HG03060 (cell line): ENCODE data around the gene DLST.

Experiments used
- ATAC-seq: cut with Tn5 transposase; IDR thresholded peaks from one replicate; pipeline ENCODE4 v1.9.1; 2021; ENCODE audit warnings: low read depth, moderate number of reproducible peaks; ENCODE audit not compliant: unreplicated experiment

The DLST gene

GRCh38 chr14:74891870-74892269, 10.2 kb downstream of the DLST start:
- no peak for ATAC-seq

DNA sequence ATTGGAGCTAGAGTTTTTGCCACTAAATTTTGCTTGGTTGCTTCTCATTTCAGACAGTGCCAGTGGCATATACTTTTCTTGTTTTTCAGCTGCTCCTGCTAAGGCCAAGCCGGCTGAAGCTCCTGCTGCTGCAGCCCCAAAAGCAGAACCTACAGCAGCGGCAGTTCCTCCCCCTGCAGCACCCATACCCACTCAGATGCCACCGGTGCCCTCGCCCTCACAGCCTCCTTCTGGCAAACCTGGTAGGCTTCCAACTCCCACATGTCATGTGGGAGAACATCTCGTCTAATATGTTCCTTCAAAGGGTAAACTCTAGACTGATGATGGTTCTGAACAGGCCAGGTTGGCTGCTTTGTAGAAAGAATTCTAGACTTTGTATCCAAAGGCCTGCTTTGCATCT, 11.0 kb downstream of the DLST start:
- ATAC-seq: no peak

DNA sequence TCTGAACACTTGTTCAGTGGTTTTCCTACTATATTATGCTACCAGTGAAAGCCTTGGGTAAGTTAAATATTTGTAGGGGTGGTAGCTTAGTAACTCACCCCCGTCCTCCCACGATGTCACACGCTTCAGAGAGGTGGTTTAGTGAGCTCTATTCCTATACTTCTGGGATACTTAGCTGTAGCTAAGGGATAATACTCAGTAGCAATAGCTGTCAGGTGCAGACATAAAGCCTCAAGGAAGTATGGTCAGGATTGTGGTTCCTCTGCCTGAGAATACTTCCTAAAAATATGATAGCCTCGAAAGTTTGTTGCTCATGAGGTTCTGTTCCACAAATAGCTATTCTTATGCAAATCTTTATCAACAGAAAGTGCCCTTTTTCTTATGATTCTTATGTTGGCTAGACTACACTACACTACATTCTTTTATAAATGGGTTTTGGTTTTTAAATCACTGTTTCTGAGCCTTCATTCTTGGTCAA, 11.9 kb downstream of the DLST start:
- peak; percentile 49 for ATAC-seq

- ATAC-seq: no peak
These were observed 14.7 kb downstream of the DLST start for GRCh38 chr14:74896400-74896799.

DNA sequence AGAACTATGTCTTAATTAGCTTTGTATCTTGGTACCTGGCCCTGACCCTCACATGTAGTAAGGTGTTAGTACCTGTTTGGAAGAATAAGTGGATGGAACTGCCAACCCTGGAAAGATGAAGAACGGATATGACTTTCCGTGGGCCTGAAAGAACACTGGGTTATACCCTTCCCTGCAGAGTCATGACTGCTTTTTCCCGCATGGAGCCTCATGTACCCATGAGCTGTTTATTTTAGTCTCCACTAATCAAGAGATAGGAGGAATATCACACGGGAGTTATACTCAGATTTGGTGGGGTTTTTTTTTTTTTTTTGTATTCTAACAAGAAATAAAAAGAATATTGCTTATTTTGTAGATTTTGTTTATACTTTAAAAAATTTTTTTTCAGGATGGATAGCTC, 15.9 kb downstream of the DLST start:
- ATAC-seq: no peak

DNA sequence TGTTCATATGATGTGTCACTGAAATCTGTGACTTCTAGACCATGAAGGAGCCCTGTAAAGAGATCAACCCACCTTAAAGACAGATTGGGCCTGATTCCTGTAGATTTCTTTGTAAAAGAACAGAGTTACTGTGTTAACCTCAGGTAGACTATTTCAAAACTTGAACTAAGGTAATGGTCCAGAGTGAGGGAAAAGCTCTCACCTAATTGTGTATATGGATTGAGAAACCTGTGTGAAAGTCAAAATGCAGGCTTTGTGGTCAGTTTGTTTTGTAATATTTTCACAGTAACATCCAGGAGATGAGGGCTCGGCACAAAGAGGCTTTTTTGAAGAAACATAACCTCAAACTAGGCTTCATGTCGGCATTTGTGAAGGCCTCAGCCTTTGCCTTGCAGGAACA, 16.4 kb downstream of the DLST start:
- ATAC-seq: no peak

DNA sequence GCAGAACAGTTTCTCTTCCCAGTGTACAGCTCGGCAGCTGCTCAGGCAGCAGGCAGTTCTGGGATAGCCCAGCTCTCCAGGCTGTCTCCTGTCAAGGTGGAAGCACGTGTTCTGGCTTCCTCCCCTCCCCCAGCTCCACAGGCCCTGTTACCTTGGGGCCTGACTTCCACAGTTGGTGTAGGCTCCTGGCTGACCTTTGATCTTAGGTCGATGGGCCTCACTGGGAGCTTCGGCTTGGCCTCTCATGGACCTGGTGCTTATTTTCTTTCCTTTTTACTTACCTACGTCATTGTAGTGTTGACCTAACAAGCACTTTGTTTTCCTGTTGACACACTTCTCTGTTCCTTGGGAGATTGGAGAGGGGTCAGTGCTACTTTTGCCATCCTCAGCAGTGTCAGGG, 17.0 kb downstream of the DLST start:
- no peak for ATAC-seq

- no peak for ATAC-seq
These were observed 21.4 kb downstream of the DLST start for GRCh38 chr14:74902941-74903705.

- ATAC-seq: no peak
These were observed 23.2 kb downstream of the DLST start for GRCh38 chr14:74904635-74905503.

GRCh38 chr14:74905595-74906142, 24.0 kb downstream of the DLST start:
- no peak for ATAC-seq

DNA sequence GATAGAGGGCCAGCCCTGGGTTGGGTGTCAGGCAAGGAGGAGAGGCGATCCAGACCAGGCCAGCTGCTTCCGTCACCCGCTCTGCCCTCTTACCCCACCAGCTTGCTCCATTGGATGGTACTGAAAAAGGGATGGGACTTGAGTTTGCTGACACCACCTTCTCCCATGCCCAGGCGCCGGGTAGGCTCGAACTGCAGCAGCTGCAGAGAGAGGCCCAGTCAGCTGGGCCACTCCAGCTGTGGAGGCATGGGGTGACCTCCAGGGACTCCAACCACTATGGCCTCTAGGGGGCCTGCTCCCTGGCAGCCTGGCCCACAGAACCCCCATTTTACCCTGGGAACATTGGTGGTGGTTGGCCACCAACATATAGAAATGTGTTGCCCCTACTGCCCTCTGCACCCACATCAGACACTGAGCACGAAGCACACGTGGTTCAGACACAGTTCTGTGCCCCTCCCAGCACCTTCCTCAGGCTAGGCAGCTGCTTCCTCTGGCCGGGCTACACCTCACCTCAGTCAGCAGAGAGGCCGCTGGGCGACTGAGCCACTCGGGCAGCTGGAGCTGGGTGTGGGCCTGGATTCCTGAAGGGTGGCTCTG, 25.3 kb downstream of the DLST start:
- ATAC-seq: no peak

DNA sequence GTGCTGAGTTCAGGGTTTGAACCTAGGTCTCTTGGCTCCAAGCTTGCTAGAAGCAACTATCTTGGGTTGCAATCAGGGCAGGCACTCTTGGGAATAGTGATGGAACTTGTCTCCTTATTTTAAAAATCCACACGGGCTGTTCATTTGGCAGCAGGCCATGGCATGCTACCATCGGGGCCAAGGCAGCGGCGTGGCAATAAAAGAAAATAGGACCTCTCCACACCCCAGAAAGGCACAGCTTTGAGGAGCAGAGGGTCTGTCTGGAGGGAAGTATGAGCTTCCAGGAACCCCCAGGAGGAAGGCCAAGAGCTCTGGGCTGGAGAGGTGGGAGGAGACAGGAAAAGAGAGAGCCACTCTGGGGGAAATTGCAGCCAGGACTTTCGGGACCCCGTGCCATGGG, 26.0 kb downstream of the DLST start:
- no peak for ATAC-seq

GRCh38 chr14:74908861-74909341, 27.2 kb downstream of the DLST start:
- no peak for ATAC-seq

DNA sequence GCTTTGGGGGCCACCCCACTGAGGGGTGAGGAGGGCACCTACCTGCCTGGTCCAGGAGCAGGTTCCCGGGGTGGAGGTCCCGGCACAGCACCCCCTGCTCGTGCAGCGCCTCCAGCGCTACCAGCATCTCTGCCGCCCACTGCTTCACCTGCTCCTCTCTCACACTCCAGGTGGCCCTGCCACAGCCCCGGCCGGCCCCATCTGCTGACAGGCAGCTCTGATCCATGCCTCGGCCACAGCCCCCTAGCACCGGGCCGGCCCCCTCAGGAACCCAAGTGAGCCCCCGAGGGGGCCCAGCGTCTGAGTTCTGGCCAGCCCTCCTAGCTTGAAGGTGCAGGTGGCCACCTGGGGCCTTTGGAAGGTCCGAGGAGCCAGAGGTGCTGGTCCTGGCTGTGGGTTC, 27.8 kb downstream of the DLST start:
- ATAC-seq: no peak

DNA sequence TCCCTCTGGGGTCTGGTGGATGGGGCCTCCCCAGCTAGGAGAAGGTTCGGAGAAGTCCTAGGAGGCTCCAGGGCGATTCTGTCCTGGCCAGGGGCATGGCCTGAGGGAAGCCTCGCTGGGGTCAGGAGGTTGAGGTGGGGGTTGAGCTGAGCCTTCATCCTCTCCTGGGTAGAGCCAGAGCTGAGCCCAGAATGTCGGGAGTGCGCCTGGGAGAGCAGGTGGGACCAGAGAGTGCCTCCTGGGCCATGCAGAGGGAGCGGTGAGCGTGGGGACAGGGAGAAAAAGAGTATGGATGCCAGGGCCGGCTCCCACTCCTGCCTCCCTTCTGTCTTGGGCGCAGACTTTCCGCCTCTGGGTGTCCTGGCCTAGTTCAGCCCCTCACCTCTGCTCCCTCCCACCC, 28.2 kb downstream of the DLST start:
- no peak for ATAC-seq

DNA sequence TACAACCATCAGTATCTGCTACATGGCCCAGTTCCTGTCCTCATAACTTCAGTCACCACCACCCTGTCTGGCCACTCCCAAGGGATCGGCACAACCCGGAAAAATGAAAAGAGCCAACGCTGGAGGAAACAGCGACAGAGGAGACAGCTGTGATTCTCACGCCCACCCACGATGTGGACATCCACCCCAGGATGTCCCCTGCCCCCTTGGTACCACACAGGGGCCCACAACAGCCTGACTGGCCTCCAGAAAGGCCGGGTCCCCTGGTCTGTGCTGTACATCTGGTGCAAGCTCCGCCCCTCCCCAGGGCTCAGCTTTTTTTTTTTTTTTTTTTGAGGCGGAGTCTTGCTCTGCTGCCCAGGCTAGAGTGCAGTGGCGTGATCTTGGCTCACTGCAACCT, 28.8 kb downstream of the DLST start:
- no peak for ATAC-seq

DNA sequence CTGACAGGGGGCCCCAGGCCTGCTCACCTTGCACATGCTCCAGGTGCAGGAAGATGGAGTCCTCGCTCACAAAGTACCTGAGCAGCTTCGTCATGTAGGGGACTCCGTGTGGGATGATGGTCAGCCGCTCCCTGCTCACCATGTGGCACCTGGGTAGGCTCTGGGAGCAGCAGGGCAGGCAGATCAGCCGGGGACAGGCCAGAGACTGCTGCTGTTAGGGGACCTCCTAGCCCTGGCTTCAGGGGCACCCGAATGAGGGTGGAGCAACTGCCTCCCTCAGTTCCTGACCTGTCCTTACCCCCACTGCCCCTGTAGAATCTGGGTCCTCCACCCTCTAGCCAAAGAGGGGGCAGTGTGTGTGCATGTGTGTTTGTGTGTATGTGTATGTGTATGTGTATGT, 29.5 kb downstream of the DLST start:
- ATAC-seq: no peak

GRCh38 chr14:74911704-74912103, 30.0 kb downstream of the DLST start:
- ATAC-seq: no peak

- ATAC-seq: no peak
These were observed 30.4 kb downstream of the DLST start for GRCh38 chr14:74912111-74912510.

GRCh38 chr14:74912801-74913200, 31.1 kb downstream of the DLST start:
- ATAC-seq: no peak

DNA sequence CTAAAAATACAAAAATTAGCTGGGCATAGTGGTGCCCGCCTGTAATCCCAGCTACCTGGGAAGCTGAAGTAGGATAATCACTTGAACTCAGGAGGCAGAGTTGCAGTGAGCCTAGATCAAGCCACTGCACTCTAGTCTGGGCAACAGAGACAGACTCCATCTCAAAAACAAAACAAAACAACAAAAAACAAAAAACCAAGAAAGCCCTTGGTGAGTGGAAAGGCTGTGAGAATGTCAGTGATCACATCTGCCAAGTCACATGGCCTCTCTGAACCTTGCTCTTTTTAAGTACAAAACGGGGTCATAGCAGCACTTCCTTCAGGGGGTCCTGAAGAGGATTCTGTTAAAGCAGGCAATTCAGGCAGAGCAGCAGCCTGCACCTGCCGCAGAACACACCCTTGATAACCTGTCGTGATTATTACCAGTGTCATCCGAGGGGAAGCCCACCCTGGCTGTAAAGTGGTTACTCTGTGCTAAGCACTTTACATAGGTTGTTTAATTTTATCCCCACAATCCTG, 31.7 kb downstream of the DLST start:
- no peak for ATAC-seq
